ENCODE results near the gene CYP26B1. TPM values are rescaled to one million over a fixed set of nuclear protein-coding genes. Genes with fewer than 3 reads are reported as not detected.

The CYP26B1 gene
- total RNA-seq, 2 donors from 2014 or later, result 0.52 to 4.9 TPM

GRCh38 chr2:72145289-72145657, 2.4 kb downstream of the CYP26B1 start:
- Histone ChIP-seq H3K27me3 (peaks cover 0 to 48% of the 10 kb centered on the region in 2 donors), H3K4me1 (peaks cover 61% of the 10 kb centered on the region), H3K27ac (no peak overlapping the region), H3K36me3 (replicated peaks in 1 of 2; ENCODE audit: insufficient read depth in 1 of 2, low read depth in 2 of 2) (no peaks in the 10 kb centered on the region), H3K9me3 (peaks cover 0 to 8% (median 0%) of the 10 kb centered on the region in 3 donors), H3K4me3 (peak overlapping the region in 1 of 2 donors; percentile 6)
- intact Hi-C loops (cut with DNase I), result no loop called here
- ATAC-seq (no peak), DNase-seq (peak in 1 of 4 donors; percentile 19)
- 0% methylated on average over 10 to 29 of the region's 29 CpGs for WGBS, 2 donors
- TF ChIP-seq POLR2A (IDR thresholded peaks at IDR 0.05), result no peak
- TF ChIP-seq, protein P1, sequence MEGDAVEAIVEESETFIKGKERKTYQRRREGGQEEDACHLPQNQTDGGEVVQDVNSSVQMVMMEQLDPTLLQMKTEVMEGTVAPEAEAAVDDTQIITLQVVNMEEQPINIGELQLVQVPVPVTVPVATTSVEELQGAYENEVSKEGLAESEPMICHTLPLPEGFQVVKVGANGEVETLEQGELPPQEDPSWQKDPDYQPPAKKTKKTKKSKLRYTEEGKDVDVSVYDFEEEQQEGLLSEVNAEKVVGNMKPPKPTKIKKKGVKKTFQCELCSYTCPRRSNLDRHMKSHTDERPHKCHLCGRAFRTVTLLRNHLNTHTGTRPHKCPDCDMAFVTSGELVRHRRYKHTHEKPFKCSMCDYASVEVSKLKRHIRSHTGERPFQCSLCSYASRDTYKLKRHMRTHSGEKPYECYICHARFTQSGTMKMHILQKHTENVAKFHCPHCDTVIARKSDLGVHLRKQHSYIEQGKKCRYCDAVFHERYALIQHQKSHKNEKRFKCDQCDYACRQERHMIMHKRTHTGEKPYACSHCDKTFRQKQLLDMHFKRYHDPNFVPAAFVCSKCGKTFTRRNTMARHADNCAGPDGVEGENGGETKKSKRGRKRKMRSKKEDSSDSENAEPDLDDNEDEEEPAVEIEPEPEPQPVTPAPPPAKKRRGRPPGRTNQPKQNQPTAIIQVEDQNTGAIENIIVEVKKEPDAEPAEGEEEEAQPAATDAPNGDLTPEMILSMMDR (IDR thresholded peaks at IDR 0.05), result no peak

DNA sequence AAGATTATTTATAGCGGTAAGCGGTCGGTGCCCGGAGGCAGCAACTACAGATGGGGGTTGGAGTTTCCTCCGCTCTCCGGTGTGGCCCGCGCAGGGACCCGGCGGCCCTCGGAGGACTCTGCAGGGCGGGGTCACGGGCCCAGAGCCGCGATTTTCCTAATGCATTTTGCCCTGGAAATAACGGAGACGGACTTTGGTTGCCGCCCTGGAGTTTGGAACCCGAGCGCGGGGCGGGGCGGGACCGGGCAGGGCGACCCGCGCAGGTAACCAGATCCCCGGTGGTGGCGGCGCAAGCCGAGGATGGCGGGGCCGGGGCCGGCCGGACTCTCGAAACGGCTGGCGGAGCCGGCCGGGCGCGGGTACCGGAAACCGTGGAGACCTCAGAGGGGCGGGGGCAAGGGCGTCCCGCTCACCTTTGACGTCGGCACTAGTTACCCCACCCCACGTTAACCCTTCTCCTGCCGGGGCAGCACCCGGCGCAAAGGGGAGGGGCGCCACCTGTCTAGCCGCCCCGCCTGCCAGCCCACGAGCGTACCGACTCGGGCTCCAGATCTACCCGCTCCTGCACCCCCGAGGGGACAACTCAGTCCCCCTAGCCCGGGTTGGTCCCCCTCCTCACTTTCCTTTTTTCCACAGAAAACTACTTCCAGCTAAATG, 2.9 kb downstream of the CYP26B1 start:
- H3K9me3 ChIP-seq, result peaks cover 0 to 8% (median 0%) of the 10 kb centered on the region in 3 donors
- TF ChIP-seq, protein P1 (IDR thresholded peaks at IDR 0.05), result no peak
- no peak for TF ChIP-seq POLR2A (IDR thresholded peaks at IDR 0.05)
- H3K27ac ChIP-seq, result no peak overlapping the region
- H3K4me3 ChIP-seq, result peak overlapping the region in 1 of 2 donors; percentile 6
- intact Hi-C loops (cut with DNase I), result no loop called here
- 0% methylated on average over 61 of the region's 63 CpGs; no CpG with 5 or more reads in 1 of the 2 donors for WGBS, 2 donors
- DNase-seq, result peak in 3 of 4 donors; percentile 28 to 51 (median 35)
- H3K4me1 ChIP-seq, result peaks cover 56% of the 10 kb centered on the region
- peaks cover 0 to 48% of the 10 kb centered on the region in 2 donors for H3K27me3 ChIP-seq
- H3K36me3 ChIP-seq (replicated peaks in 1 of 2; ENCODE audit: insufficient read depth in 1 of 2, low read depth in 2 of 2), result no peaks in the 10 kb centered on the region
- ATAC-seq, result no peak

- Histone ChIP-seq H3K9me3 (peaks cover 0 to 8% (median 0%) of the 10 kb centered on the region in 3 donors), H3K36me3 (replicated peaks in 1 of 2; ENCODE audit: insufficient read depth in 1 of 2, low read depth in 2 of 2) (no peaks in the 10 kb centered on the region), H3K4me3 (no peak overlapping the region), H3K4me1 (peaks cover 51% of the 10 kb centered on the region), H3K27ac (no peak overlapping the region), H3K27me3 (peaks cover 0 to 43% of the 10 kb centered on the region in 2 donors)
- TF ChIP-seq, protein P1 (IDR thresholded peaks at IDR 0.05), result no peak
- no peak for TF ChIP-seq POLR2A (IDR thresholded peaks at IDR 0.05)
- ATAC-seq (no peak), DNase-seq (no peak)
- WGBS, 2 donors, result 7 to 12% methylated on average over 9 to 23 of the region's 23 CpGs
- intact Hi-C loops (cut with DNase I), result no loop called here
Measured at GRCh38 chr2:72144274-72144631, 3.4 kb downstream of the CYP26B1 start.

- no peak overlapping the region for H3K27ac ChIP-seq
- peak in 2 of 4 donors; percentile 7 to 12 for DNase-seq
Measured at GRCh38 chr2:72143441-72144273, 4.0 kb downstream of the CYP26B1 start.

More at GRCh38 chr2:72143441-72144273, 4.0 kb downstream of the CYP26B1 start:
- 17 to 42% methylated on average over 13 to 65 of the region's 65 CpGs for WGBS, 2 donors
- no peak for TF ChIP-seq POLR2A (IDR thresholded peaks at IDR 0.05)
- TF ChIP-seq, protein P1 (IDR thresholded peaks at IDR 0.05), result no peak
- no peak for ATAC-seq
- no peak overlapping the region for H3K4me3 ChIP-seq
- H3K4me1 ChIP-seq, result peaks cover 49% of the 10 kb centered on the region
- no peaks in the 10 kb centered on the region for H3K36me3 ChIP-seq (replicated peaks in 1 of 2; ENCODE audit: insufficient read depth in 1 of 2, low read depth in 2 of 2)
- H3K27me3 ChIP-seq, result peaks cover 0 to 41% of the 10 kb centered on the region in 2 donors
- peaks cover 0 to 8% (median 0%) of the 10 kb centered on the region in 3 donors for H3K9me3 ChIP-seq
- intact Hi-C loops (cut with DNase I), result no loop called here

Measured in body of pancreas (tissue), 4 donors.